Skeletal muscle cell (primary cell): ENCODE measurements around the gene EIF4E2.

Source experiments
- DNase-seq: peaks from one replicate; pipeline ENCODE4 v3.0.0-alpha.2; 2010; ENCODE audit warnings: low read depth
- H3K4me3 ChIP-seq: 2 replicates; pipeline ENCODE4 v1.5.1; 2011; ENCODE audit warnings: low read depth, mild to moderate bottlenecking, control low read depth, low read length, moderate library complexity

Gene EIF4E2

GRCh38 chr2:232584238-232584637 is 33.7 kb downstream of the EIF4E2 start:
- DNase-seq, result no peak
- H3K4me3 ChIP-seq, result no peak overlapping the region

DNA sequence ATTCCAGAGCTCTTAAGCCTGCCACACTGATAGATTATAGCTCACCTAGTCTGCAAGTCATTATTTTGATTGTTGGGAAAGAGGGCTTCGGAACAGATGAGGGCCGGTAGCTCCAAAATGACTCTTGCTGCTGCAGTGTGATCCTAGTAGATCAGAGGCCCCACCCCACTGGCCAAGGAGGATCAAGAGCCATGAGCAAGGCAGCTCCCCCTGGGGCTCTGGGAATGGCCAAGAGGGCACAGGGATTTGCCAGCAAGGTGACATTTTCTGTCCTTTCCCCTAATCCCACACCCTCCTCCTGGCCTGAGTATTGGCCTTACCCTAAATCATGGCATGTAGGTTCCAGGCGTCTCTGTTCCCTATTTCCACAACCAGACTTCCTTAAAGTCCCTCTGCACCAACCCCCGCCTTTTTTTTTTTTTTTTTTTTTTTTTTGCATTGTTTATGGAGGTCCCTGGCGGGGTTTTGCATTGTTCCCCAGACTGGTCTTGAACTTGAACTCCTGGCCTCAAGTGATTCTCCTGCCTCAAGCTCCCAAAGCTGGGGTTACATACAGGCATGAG is 36.5 kb downstream of the EIF4E2 start:
- H3K4me3 ChIP-seq, result no peak overlapping the region
- DNase-seq, result no peak

GRCh38 chr2:232587512-232587911 is 37.0 kb downstream of the EIF4E2 start:
- no peak for DNase-seq

DNA sequence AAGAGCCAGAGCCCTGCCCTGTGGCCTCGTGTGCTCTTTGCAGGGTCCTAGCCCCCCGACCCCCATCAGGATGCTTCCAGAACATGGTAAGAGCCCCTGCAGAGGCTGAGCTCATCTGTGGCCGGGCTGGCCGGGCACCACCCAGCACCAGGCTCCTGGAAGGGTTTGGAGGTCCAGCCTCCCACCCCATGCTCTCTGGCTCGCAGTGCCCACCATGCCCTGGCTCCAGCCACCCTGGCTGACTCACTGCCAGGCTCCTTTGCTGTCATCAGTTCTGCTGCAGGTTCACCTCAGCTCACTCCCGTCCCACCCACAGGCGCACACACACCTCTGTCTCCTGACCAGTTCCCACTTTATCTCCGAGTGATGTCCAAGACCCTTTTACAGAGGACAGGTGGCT is 37.5 kb downstream of the EIF4E2 start:
- DNase-seq, result no peak
- H3K4me3 ChIP-seq, result no peak overlapping the region

More at GRCh38 chr2:232587512-232587911, 37.0 kb downstream of the EIF4E2 start:
- H3K4me3 ChIP-seq, result no peak overlapping the region

- peak; percentile 36 for DNase-seq
- no peak overlapping the region for H3K4me3 ChIP-seq
Observed at GRCh38 chr2:232588680-232589585, 38.4 kb downstream of the EIF4E2 start.

GRCh38 chr2:232592772-232593395 is 42.4 kb downstream of the EIF4E2 start:
- DNase-seq, result peak; percentile 48

GRCh38 chr2:232593982-232594381 is 43.5 kb downstream of the EIF4E2 start:
- H3K4me3 ChIP-seq, result no peak overlapping the region
- no peak for DNase-seq

More at GRCh38 chr2:232592772-232593395, 42.4 kb downstream of the EIF4E2 start:
- no peak overlapping the region for H3K4me3 ChIP-seq

DNA sequence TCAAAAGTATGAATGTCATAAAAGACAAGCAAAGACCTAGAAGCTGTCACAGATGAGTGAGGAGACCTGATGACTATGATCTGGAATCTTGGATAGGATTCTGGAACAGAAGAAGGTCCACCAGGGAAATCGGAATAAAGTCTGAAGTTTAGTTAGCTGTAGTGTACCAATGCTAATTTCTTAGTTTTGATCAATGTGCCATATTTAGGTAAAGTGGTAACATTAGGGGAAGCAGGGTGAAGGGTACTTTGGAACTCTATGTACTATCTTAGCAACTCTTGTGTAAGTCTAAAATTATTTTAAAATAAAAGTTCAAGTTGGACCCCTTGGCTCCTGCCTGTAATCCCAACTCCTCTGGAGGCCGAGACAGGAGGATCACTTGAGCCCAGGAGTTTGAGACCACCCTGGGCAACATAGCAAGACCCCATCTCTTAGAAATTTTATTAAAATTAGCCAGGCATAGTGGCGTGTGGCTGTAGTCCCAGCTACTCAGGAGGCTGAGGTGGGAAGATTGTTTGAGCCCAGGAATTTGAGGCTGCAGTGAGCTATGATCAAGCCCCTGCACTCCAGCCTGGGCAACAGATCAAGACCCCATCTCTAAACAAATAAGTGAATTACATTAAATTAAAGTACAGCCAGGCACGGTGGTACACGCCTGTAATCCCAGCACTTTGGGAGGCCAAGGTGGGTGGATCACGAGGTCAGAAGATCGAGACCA is 47.0 kb downstream of the EIF4E2 start:
- DNase-seq, result no peak
- no peak overlapping the region for H3K4me3 ChIP-seq

DNA sequence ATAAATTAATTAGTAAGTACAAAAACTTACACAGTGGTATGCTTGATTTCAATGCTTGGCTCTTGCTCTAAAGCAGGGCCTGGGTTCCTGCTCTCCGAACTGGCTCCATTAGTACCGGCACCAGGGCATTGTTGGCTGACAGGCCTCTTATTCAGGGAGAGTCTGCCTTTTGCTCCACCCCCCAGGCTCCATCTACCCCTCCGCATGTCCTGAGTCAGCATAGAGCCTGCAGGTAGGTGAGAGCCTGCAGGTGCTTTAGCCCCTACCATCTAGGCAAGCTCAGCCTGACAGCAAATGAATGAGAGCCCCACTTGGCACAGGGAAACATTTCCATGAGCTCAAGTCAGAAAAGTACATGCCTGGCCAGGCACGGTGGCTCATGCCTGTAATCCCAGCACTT is 47.8 kb downstream of the EIF4E2 start:
- H3K4me3 ChIP-seq, result no peak overlapping the region
- DNase-seq, result no peak

DNA sequence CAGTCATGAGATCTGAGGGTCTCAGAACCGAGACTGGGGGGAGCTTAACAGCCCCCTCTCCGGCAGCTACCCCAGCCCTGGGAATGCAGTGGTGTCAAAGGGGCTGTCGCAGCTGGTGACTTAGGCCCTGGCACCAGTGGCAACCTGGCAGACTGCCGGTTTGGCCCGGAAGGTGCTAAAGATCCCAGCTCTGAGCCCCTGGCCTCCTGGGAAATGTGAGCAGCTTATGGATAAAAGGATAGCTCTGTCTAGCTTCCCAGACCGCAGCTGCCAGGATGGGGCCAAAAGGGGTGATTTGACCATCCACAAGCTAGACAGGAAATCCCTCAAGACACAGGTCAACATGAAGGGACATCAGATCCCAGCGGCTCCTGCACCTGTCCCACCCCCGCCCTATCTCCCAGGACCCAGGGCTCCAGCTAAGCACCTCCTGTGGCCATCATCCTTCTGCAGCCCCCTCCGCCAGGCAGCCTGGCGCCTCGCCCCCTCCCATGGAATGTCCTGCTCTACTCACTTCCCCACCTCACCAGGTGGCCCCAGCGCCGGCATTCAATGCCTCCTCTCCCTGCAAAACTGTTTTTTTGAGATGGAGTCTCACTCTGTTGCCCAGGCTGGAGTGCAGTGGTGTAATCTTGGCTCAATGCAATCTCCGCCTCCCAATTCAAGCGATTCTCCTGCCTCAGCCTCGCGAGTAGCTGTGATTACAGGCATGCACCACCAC is 49.7 kb downstream of the EIF4E2 start:
- peak; percentile 5 for DNase-seq

DNA sequence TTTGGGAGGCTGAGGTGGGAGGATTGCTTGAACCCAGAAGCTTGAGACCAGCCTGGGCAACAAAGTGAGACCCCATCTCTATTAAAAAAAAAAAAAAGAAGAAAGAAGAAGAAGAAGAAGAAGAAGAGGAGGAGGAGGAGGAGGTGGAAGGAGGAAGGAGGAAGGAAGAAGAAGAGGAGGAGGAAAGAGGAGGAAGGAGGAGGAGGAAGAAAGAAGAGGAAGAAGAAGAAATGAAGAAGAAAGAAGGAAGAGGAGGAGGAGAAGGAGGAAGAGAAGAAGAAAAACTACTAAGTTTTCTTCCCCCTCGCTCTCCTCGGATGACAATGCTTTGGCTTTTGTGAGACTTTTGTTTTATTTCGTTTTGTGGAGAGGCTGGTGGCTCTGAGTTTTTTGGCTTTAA is 52.8 kb downstream of the EIF4E2 start:
- no peak overlapping the region for H3K4me3 ChIP-seq
- DNase-seq, result no peak

More for the DNA sequence above, 49.7 kb downstream of the EIF4E2 start:
- H3K4me3 ChIP-seq, result no peak overlapping the region

DNA sequence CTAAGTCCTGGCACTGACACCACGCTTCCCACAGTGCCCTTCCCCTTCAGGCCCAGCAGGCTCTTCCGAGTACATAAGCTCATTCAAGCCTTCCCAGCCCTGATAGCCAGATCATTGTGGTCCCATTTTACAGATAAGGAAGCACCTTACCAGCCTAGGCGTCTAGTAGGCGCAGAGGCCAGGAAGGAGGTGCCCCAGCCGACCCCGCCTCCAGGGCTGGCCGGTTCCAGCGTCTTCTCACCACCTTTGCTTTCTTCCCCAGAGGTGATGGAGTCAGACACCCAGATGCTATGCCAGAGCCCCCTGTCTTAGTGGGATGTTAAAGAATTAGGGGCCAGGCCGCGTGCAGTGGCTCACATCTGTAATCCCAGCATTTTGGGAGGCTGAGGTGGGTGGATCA is 54.0 kb downstream of the EIF4E2 start:
- DNase-seq, result no peak
- no peak overlapping the region for H3K4me3 ChIP-seq

DNA sequence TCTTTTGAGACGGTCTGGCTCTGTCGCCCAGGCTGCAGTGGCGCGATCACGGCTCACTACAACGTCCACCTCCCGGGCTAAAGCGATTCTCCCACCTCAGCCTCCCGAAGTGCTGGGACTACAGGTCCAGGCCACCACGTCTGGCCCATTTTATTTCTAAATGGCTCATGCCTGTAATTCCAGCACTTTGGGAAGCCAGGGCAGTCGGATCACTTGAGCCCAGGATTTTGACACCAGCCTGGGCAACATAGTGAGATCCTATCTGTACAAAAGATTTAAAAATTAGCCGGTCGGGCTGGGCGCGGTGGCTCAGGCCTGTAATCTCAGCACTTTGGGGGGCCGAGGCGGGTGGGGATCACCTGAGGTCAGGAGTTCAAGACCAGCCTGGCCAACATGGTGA is 56.5 kb downstream of the EIF4E2 start:
- DNase-seq, result no peak
- no peak overlapping the region for H3K4me3 ChIP-seq

DNA sequence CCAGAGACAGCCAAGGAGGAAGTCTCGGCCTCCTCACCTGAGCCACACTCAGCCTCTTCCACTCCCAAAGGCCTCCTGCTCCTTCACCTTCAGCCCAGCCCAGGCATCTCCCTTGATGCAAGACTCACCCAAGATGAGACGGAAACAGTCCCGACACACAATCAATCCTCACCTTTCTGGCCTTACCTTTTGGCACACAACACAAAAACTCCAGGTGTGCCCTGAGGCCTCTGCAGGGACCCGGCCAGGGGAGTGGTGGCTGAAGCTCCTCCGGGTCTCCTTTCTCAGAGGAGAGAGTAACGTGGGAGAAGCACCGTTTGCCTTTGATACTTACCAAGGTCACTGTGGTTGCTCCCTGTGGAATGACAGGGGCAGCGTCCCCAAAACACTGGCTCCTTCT is 59.1 kb downstream of the EIF4E2 start:
- DNase-seq, result no peak
- H3K4me3 ChIP-seq, result no peak overlapping the region

- DNase-seq, result no peak
- no peak overlapping the region for H3K4me3 ChIP-seq
Observed at GRCh38 chr2:232610081-232610480, 59.6 kb downstream of the EIF4E2 start.

DNA sequence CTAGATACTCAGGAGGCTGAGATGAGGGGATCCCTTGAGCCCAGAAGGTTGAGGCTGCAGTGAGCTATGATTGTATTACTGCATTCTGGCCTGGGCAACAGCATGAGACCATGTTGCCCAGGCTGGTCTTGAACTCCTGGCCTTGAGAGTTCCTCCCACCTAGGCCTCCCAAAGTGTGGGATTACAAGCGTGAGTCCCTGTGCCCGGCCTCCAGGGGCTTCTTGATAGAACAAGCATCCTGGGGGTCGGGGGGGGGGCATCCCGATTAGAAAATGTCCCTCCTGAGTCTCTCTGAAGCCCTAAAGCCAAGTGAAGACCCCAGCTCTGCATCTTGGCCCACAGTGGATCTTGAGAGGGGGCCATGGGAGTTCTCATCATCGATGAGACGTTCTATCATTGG is 60.6 kb downstream of the EIF4E2 start:
- H3K4me3 ChIP-seq, result no peak overlapping the region
- DNase-seq, result no peak

- H3K4me3 ChIP-seq, result no peak overlapping the region
- DNase-seq, result peak; percentile 39
Observed at GRCh38 chr2:232611559-232612218, 61.2 kb downstream of the EIF4E2 start.

DNA sequence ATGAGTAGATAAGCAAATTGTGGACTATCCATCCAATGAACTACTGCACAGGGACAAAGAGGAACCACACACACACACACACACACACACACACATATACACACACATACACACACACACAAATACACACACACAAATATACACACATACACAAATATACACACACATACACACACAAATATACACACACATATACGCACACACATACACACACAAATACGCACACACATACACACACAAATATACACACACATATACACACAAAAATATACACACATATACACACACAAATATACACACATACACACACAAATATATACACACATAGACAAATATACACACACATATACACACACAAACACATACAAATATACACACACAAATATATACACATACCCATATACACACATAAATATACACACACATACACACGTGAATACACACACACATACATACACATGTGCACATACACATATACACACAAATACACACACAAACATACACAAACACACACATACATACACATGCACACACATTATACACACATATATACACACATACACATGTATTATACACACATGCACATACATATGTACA is 63.1 kb downstream of the EIF4E2 start:
- DNase-seq, result no peak

More for the DNA sequence above, 63.1 kb downstream of the EIF4E2 start:
- H3K4me3 ChIP-seq, result no peak overlapping the region
